Measurements from ENCODE around the gene ATP11A.
A peak's percentile ranks its signal among the peaks of the same experiment; 100 is the strongest.

ATP11A gene

GRCh38 chr13:112726016-112726767 is 36.4 kb downstream of the ATP11A start:
- DNase-seq: no peak

- no peak for DNase-seq
These were observed 37.7 kb downstream of the ATP11A start for GRCh38 chr13:112727581-112727980.

- DNase-seq: no peak
These were observed 38.7 kb downstream of the ATP11A start for GRCh38 chr13:112728375-112729126.

GRCh38 chr13:112729408-112729807 is 39.6 kb downstream of the ATP11A start:
- no peak for DNase-seq

GRCh38 chr13:112730157-112730671 is 40.4 kb downstream of the ATP11A start:
- no peak for DNase-seq

GRCh38 chr13:112731667-112732616 is 42.1 kb downstream of the ATP11A start:
- no peak for DNase-seq

- DNase-seq: no peak
These were observed 42.8 kb downstream of the ATP11A start for GRCh38 chr13:112732679-112733078.

GRCh38 chr13:112733112-112733511 is 43.3 kb downstream of the ATP11A start:
- no peak for DNase-seq

- no peak for DNase-seq
These were observed 44.0 kb downstream of the ATP11A start for GRCh38 chr13:112733661-112734379.

- peak; percentile 59 for DNase-seq
These were observed 45.1 kb downstream of the ATP11A start for GRCh38 chr13:112734696-112735547.

GRCh38 chr13:112735791-112736190 is 46.0 kb downstream of the ATP11A start:
- DNase-seq: no peak

- no peak for DNase-seq
These were observed 47.5 kb downstream of the ATP11A start for GRCh38 chr13:112737294-112737693.

GRCh38 chr13:112738606-112739005 is 48.8 kb downstream of the ATP11A start:
- no peak for DNase-seq

GRCh38 chr13:112740502-112741131 is 50.8 kb downstream of the ATP11A start:
- DNase-seq: peak; percentile 60

- no peak for DNase-seq
These were observed 51.4 kb downstream of the ATP11A start for GRCh38 chr13:112741185-112741755.

- DNase-seq: no peak
These were observed 52.2 kb downstream of the ATP11A start for GRCh38 chr13:112741835-112742570.

GRCh38 chr13:112742583-112742982 is 52.7 kb downstream of the ATP11A start:
- DNase-seq: no peak

- no peak for DNase-seq
These were observed 53.8 kb downstream of the ATP11A start for GRCh38 chr13:112743451-112744167.
